D341Med (cell line): ENCODE measurements around the gene RNF224.
A peak's percentile ranks its signal among the peaks of the same experiment; 100 is the strongest.
"Not testable (repeated sequence)": the region's sequence is repeated elsewhere in the genome, so short reads cannot be mapped to it uniquely, and the experiment has no call there.

Source experiments
- DNase-seq: peaks from one replicate; pipeline ENCODE4 v3.0.0; 2012; ENCODE audit warnings: low spot score

Gene RNF224

GRCh38 chr9:137228506-137228967 lies 1.2 kb downstream of the RNF224 start:
- DNase-seq: no peak

GRCh38 chr9:137228968-137229896 lies 1.9 kb downstream of the RNF224 start:
- DNase-seq: no peak

GRCh38 chr9:137229903-137230704 lies 2.8 kb downstream of the RNF224 start:
- no peak for DNase-seq

GRCh38 chr9:137230705-137231371 lies 3.5 kb downstream of the RNF224 start, which contains the start of gene SLC34A3:
Gene SLC34A3 (plus strand): TSS chr9:137230901. CDS start chr9:137231703, 802 bp downstream.
- DNase-seq: no peak

- no peak for DNase-seq
Observed at GRCh38 chr9:137231372-137232039, 4.2 kb downstream of the RNF224 start.

GRCh38 chr9:137232101-137232500 lies 4.8 kb downstream of the RNF224 start:
- DNase-seq: no peak

- no peak for DNase-seq
Observed at GRCh38 chr9:137232510-137232909, 5.2 kb downstream of the RNF224 start.

GRCh38 chr9:137233143-137233980 lies 6.1 kb downstream of the RNF224 start:
- DNase-seq: no peak

- no peak for DNase-seq
Observed at GRCh38 chr9:137234055-137234697, 6.9 kb downstream of the RNF224 start.

- DNase-seq: no peak
Observed at GRCh38 chr9:137234758-137235423, 7.6 kb downstream of the RNF224 start.

GRCh38 chr9:137235424-137236237 lies 8.3 kb downstream of the RNF224 start:
- DNase-seq: no peak

- DNase-seq: peak; percentile 93
Observed at GRCh38 chr9:137236238-137236935, 9.1 kb downstream of the RNF224 start.

- DNase-seq: no peak
Observed at GRCh38 chr9:137236936-137237421, 9.7 kb downstream of the RNF224 start.

- no peak for DNase-seq
Observed at GRCh38 chr9:137237759-137238726, 10.7 kb downstream of the RNF224 start.

GRCh38 chr9:137239541-137240200 lies 12.4 kb downstream of the RNF224 start:
- not testable (repeated sequence) for DNase-seq

- DNase-seq: peak; percentile 81
Observed at GRCh38 chr9:137240318-137240840, 13.1 kb downstream of the RNF224 start.
